HepG2 (cell line): Measurements from ENCODE around the gene DDR1. TPM values are rescaled to one million over a fixed set of nuclear protein-coding genes. Genes with fewer than 3 reads are reported as not detected.

Experiments
- ATAC-seq: fragments of 200-7000 bp; cut with Tn5 transposase; 3 replicates; pipeline ENCODE4 v1.9.1; 2020; ENCODE audit warnings: mild to moderate bottlenecking, moderate library complexity
- BruUV-seq: library from RNA; stranded (reverse); fragments of 400-500 nt; replicated peaks from 2 replicates; lab custom pipeline; 2021; lab: Mats Ljungman, UMichigan
- CTCF ChIA-PET: fragments of 300-600 bp; formaldehyde crosslinking; extraction: SDS; loops from one replicate; lab custom pipeline; 2021; ENCODE audit warnings: low total read pairs, inconsistent platforms, low intra/inter-chr PET ratio; lab: Yijun Ruan, JAX
- POLR2A ChIA-PET: fragments of 350-600 bp; sonication (Branson Sonifier 250); formaldehyde crosslinking; loops from one replicate; lab custom pipeline; 2020; ENCODE audit warnings: antibody characterized with exemption, inconsistent platforms; lab: Yijun Ruan, JAX
- DNase-seq: peaks from one replicate; pipeline ENCODE4 v3.0.0-alpha.2; 2015; ENCODE audit warnings: low spot score
- FAIRE-seq: peaks from 3 replicates; lab custom pipeline; 2011; peaks lifted over from hg19 to GRCh38; lab: Jason Lieb, UNC
- H2AFZ ChIP-seq: one replicate; pipeline ENCODE4 v1.6.1; 2011; ENCODE audit warnings: low read length, inconsistent platforms
- H3K27ac ChIP-seq: fragments of 300-600 bp; 3 replicates; pipeline ENCODE4 v1.8.0; 2011; ENCODE audit warnings: mixed run types, mild to moderate bottlenecking, mixed read lengths, low read length, inconsistent platforms; ENCODE audit not compliant: insufficient read depth; ENCODE audit errors: extremely low read length
- H3K27me3 ChIP-seq, 2 experiments: fragments of 200-600 bp in 1 of 2; 2 replicates in 1 of 2; 3 replicates in 1 of 2; pipeline versions ENCODE4 v1.6.0 to v1.8.0; 2011; ENCODE audit warnings: low read length in 2 of 2, mild to moderate bottlenecking in 2 of 2, moderate library complexity in 2 of 2, inconsistent platforms in 1 of 2; ENCODE audit not compliant: insufficient read depth in 2 of 2, control insufficient read depth in 1 of 2
- H3K36me3 ChIP-seq, 2 experiments: fragments of 200-600 bp in 1 of 2; replicated peaks in 1 of 2; 2 replicates in 1 of 2; 3 replicates in 1 of 2; pipeline versions ENCODE4 v1.5.1 to v1.8.0; 2011; ENCODE audit warnings: low read length in 2 of 2, inconsistent platforms in 1 of 2; ENCODE audit not compliant: insufficient read depth in 2 of 2, control insufficient read depth in 1 of 2
- H3K4me1 ChIP-seq: 2 replicates; pipeline ENCODE4 v1.5.1; 2012; ENCODE audit warnings: low read length, inconsistent platforms; ENCODE audit not compliant: insufficient read depth
- H3K4me2 ChIP-seq: 2 replicates; pipeline ENCODE4 v1.6.0; 2011; ENCODE audit warnings: low read depth, low read length, inconsistent platforms
- H3K4me3 ChIP-seq, 3 experiments: fragments of 200-600 bp in 1 of 3; sonication (generic), shearing (Covaris generic) in 1 of 3; replicated peaks in 1 of 3; 2 replicates each; pipeline ENCODE4 v1.5.1; 2011 to 2016; ENCODE audit warnings: low read length in 3 of 3, inconsistent platforms in 2 of 3, low read depth in 2 of 3, mild to moderate bottlenecking in 2 of 3, control low read depth in 1 of 3, mixed read lengths in 1 of 3; ENCODE audit not compliant: insufficient read depth in 1 of 3
- H3K79me2 ChIP-seq: one replicate; pipeline ENCODE4 v1.6.1; 2011; ENCODE audit warnings: low read length, inconsistent platforms; ENCODE audit not compliant: insufficient read depth
- H3K9ac ChIP-seq: 2 replicates; pipeline ENCODE4 v1.6.0; 2011; ENCODE audit warnings: mild to moderate bottlenecking, low read depth, low read length, inconsistent platforms; ENCODE audit not compliant: insufficient read depth
- H3K9me3 ChIP-seq: 2 replicates; pipeline ENCODE4 v1.5.1; 2012; ENCODE audit warnings: mild to moderate bottlenecking, low read length
- H4K20me1 ChIP-seq: 2 replicates; pipeline ENCODE4 v1.6.0; 2011; ENCODE audit warnings: inconsistent platforms, mild to moderate bottlenecking, low read length, moderate library complexity; ENCODE audit not compliant: insufficient read depth
- CC2D1A ChIP-seq: sonication (generic); formaldehyde crosslinking; IDR thresholded peaks from 2 replicates; pipeline ENCODE4 v1.8.1; 2023; ENCODE audit warnings: mild to moderate bottlenecking, missing genetic modification reagents
- LBX2 ChIP-seq: sonication (generic); formaldehyde crosslinking; IDR thresholded peaks from 2 replicates; pipeline ENCODE4 v1.5.0; 2020; ENCODE audit warnings: missing genetic modification reagents, mild to moderate bottlenecking, borderline replicate concordance
- NPAS2 ChIP-seq: sonication (generic); formaldehyde crosslinking; IDR thresholded peaks from 2 replicates; pipeline ENCODE4 v1.8.0; 2022; ENCODE audit warnings: mild to moderate bottlenecking, missing genetic modification reagents, borderline replicate concordance
- PATZ1 ChIP-seq: sonication (generic); formaldehyde crosslinking; IDR thresholded peaks from 2 replicates; pipeline ENCODE4 v1.4.0; 2020; ENCODE audit warnings: missing genetic modification reagents
- RAD51 ChIP-seq: fragments of 450-650 bp; IDR thresholded peaks from 2 replicates; pipeline ENCODE4 v1.6.1; 2016; ENCODE audit warnings: borderline replicate concordance
- ZMYM2 ChIP-seq: sonication (generic); formaldehyde crosslinking; IDR thresholded peaks from 2 replicates; pipeline ENCODE4 v1.8.0; 2022; ENCODE audit warnings: mild to moderate bottlenecking, missing genetic modification reagents
- WGBS: methylation state at CpG from one replicate; pipeline ENCODE4 v1.1.6; 2017; ENCODE audit warnings: low lambda C conversion rate; 5-methylcytosine and 5-hydroxymethylcytosine counted together
- in situ Hi-C: cut with HindIII; loops from 2 replicates; pipeline ENCODE4 v1.10.0; 2017; ENCODE audit warnings: low pct_unique_long_range_greater_than_20kb; ENCODE audit not compliant: extremely low pct_ligation_motif_present
- intact Hi-C: fragments of 100-400 bp; cut with micrococcal nuclease; formaldehyde crosslinking; loops from one replicate; pipeline ENCODE4 v1.10.0; 2022; ENCODE audit not compliant: unreplicated experiment
- polyA plus RNA-seq, 8 experiments: library from polyadenylated mRNA; depleted of rRNA in 3 of 8; stranded (reverse) in 7 of 8; unstranded in 1 of 8; fragments of >200 nt; fragmentation: Illumina TruSeq in 4 of 8; extraction: Trizol in 4 of 8; gene quantifications; 2 replicates each; pipeline versions ENCODE4 v1.2.1 to v1.2.3, GENCODE V29; 2011 to 2016; ENCODE audit warnings: low read depth in 4 of 8, missing spikeins in 1 of 8, mixed read lengths in 1 of 8; ENCODE audit not compliant: insufficient read depth in 1 of 8
- total RNA-seq, 5 experiments: library from RNA; depleted of rRNA; stranded (reverse); fragments of >200 nt; fragmentation: Illumina TruSeq; extraction: Trizol; gene quantifications; 2 replicates each; pipeline ENCODE4 v1.2.3, GENCODE V29; 2016; ENCODE audit warnings: low read depth in 1 of 5

DDR1 gene
- total and polyA plus RNA-seq, 2 of the 13 experiments (the other 11 are each of a cell fraction or from before 2014, with no cell fraction given), result 16.7 to 20.2 TPM

GRCh38 chr6:30894935-30895334 lies 10.6 kb downstream of the DDR1 start:
- CTCF ChIA-PET, result no interaction called here
- POLR2A ChIA-PET, result interaction anchor here (1.6 kb wide), 1 partner anchor 11 kb away, joined by 5 read pairs; the partner anchor contains the start of gene DDR1
- H2AFZ ChIP-seq, result no peak overlapping the region
- in situ Hi-C loops (no loop called here), intact Hi-C loops (no loop called here)
- H3K27ac ChIP-seq, result no peak overlapping the region
- H3K4me1 ChIP-seq, result no peaks in the 10 kb centered on the region
- peaks cover 44 to 78% of the 10 kb centered on the region in 2 experiments for H3K36me3 ChIP-seq
- no peak for DNase-seq
- 97% methylated on average over 3 of the region's 3 CpGs for WGBS
- peak; percentile 7; the same call in 1 of the 2 replicates for TF ChIP-seq RAD51
- no peak for TF ChIP-seq NPAS2 (CRISPR knock-in tag)
- no peak for TF ChIP-seq CC2D1A
- no peak for TF ChIP-seq PATZ1 (CRISPR knock-in tag)
- TF ChIP-seq ZMYM2 (CRISPR knock-in tag), result no peak
- TF ChIP-seq LBX2 (CRISPR knock-in tag), result no peak
- TF ChIP-seq, all 625 proteins: peak for 1
- no TSS peak for BruUV-seq
- Histone ChIP-seq H3K9me3 (no peaks in the 10 kb centered on the region), H3K4me3 (no peak overlapping the region), H3K4me2 (no peak overlapping the region), H3K79me2 (no peaks in the 10 kb centered on the region), H3K9ac (no peak overlapping the region), H4K20me1 (no peaks in the 10 kb centered on the region), H3K27me3 (no peaks in the 10 kb centered on the region)
- no peak for FAIRE-seq
- no peak for ATAC-seq
